CD4-positive, alpha-beta T cell treated with Interleukin-21 for 1 hour (primary cell): ENCODE data around the gene MROH8.

ENCODE experiments used
- DNase-seq: peaks from one replicate; pipeline ENCODE4 v3.0.0-alpha.2; 2020

Gene MROH8

GRCh38 chr20:37198932-37199660, 19.7 kb upstream of the MROH8 start:
- no peak for DNase-seq

- DNase-seq, result peak; percentile 8
Measured at GRCh38 chr20:37194621-37195417, 15.5 kb upstream of the MROH8 start.

GRCh38 chr20:37193821-37194220, 14.5 kb upstream of the MROH8 start:
- no peak for DNase-seq

- DNase-seq, result no peak
Measured at GRCh38 chr20:37193226-37193625, 13.9 kb upstream of the MROH8 start.

GRCh38 chr20:37192137-37192854, 12.9 kb upstream of the MROH8 start:
- peak; percentile 76 for DNase-seq

- peak; percentile 5 for DNase-seq
Measured at GRCh38 chr20:37190354-37191112, 11.2 kb upstream of the MROH8 start.

- DNase-seq, result no peak
Measured at GRCh38 chr20:37189416-37190016, 10.2 kb upstream of the MROH8 start.

- no peak for DNase-seq
Measured at GRCh38 chr20:37188787-37189186, 9.4 kb upstream of the MROH8 start.

GRCh38 chr20:37185686-37186085, 6.3 kb upstream of the MROH8 start:
- DNase-seq, result no peak

GRCh38 chr20:37179683-37180524, 556 bp upstream of the MROH8 start:
- DNase-seq, result no peak

GRCh38 chr20:37172836-37173235, 6.5 kb downstream of the MROH8 start:
- DNase-seq, result no peak

- DNase-seq, result no peak
Measured at GRCh38 chr20:37166867-37167266, 12.5 kb downstream of the MROH8 start.

GRCh38 chr20:37165031-37165430, 14.3 kb downstream of the MROH8 start:
- DNase-seq, result no peak

- DNase-seq, result no peak
Measured at GRCh38 chr20:37163832-37164554, 15.4 kb downstream of the MROH8 start.

GRCh38 chr20:37162646-37163045, 16.7 kb downstream of the MROH8 start:
- DNase-seq, result no peak

- no peak for DNase-seq
Measured at GRCh38 chr20:37161830-37162549, 17.4 kb downstream of the MROH8 start.

GRCh38 chr20:37160683-37161082, 18.7 kb downstream of the MROH8 start:
- no peak for DNase-seq

GRCh38 chr20:37158248-37158647, 21.1 kb downstream of the MROH8 start:
- no peak for DNase-seq

GRCh38 chr20:37155987-37156386, 23.4 kb downstream of the MROH8 start:
- no peak for DNase-seq

- DNase-seq, result no peak
Measured at GRCh38 chr20:37154684-37155298, 24.6 kb downstream of the MROH8 start.
